Stomach smooth muscle (tissue), 2 donors: ENCODE results near the gene CLDN5.

Experiments
- H3K27ac ChIP-seq: one replicate; pipeline ENCODE4 v1.7.0; 2013; ENCODE audit warnings: mild to moderate bottlenecking, low read length, inconsistent platforms
- H3K27me3 ChIP-seq, 2 donors: one replicate each; pipeline ENCODE4 v1.7.0; 2013; ENCODE audit warnings: low read length in 2 of 2; ENCODE audit not compliant: insufficient read depth in 2 of 2, control insufficient read depth in 1 of 2
- H3K36me3 ChIP-seq, 2 donors: one replicate each; pipeline ENCODE4 v1.7.0; 2013; ENCODE audit warnings: low read length in 2 of 2; ENCODE audit not compliant: control insufficient read depth in 2 of 2, insufficient read depth in 2 of 2
- H3K4me1 ChIP-seq: one replicate; pipeline ENCODE4 v1.7.0; 2013; ENCODE audit warnings: low read length; ENCODE audit not compliant: control insufficient read depth, insufficient read depth
- H3K4me3 ChIP-seq, 2 donors: one replicate each; pipeline ENCODE4 v1.7.0; 2013; ENCODE audit warnings: low read length in 2 of 2
- H3K9ac ChIP-seq, 2 donors: one replicate each; pipeline ENCODE4 v1.7.0; 2013; ENCODE audit warnings: low read length in 2 of 2, mild to moderate bottlenecking in 1 of 2
- H3K9me3 ChIP-seq, 2 donors: one replicate each; pipeline ENCODE4 v1.7.0; 2013; ENCODE audit warnings: low read length in 2 of 2; ENCODE audit not compliant: control insufficient read depth in 2 of 2
- donor health status: healthy.
- donor health status: Pancreatic carcinoma.

Gene CLDN5

DNA sequence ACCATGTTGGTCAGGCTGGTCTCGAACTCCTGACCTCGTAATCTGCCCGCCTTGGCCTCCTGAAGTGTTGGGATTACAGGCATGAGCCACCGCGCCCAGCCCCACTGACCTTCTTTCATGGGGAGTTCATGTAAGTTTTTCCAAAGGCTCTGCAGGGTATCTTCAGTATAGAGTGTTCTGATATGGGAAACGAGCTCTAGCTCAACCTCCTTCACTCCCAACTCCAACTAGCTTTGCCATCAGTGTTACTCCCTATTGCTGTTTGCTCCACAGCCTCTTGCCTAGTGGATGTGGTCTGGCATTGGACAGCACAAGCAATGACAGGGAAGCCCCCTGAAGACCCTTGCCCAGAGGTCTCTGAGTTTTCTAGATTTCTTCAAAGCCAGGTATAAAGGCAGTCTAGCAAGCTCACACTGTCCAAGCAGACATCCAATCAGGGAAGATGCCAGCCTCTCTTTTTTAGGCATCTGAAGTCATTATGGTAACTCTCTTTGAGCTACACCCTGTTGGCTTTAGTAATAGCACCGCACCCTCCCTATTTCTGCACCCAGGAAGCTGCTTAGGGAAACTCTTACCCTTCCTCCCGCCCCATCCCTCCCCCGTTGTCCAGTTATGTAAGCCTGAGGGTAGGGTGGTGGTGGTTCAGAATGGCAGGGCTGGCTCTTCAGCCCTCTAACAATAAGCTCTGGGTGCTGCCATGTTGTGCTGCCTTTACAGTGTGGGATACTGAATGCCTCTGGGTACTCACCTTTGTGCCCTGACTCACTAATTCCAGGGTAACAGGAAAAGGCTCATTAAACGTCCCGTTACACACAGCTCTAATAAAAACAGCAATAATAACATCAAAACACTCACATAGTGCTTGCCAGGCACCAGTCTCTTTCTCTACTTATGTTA, 41.4 kb upstream of the CLDN5 start:
- H3K27me3 ChIP-seq, result peaks cover 2 to 7% of the 10 kb centered on the region in 2 donors
- no peak overlapping the region for H3K9ac ChIP-seq
- no peaks in the 10 kb centered on the region for H3K36me3 ChIP-seq
- H3K9me3 ChIP-seq, result peaks cover 0 to 3% of the 10 kb centered on the region in 2 donors
- peaks cover 3% of the 10 kb centered on the region for H3K4me1 ChIP-seq
- H3K27ac ChIP-seq, result no peak overlapping the region
- H3K4me3 ChIP-seq, result no peak overlapping the region

DNA sequence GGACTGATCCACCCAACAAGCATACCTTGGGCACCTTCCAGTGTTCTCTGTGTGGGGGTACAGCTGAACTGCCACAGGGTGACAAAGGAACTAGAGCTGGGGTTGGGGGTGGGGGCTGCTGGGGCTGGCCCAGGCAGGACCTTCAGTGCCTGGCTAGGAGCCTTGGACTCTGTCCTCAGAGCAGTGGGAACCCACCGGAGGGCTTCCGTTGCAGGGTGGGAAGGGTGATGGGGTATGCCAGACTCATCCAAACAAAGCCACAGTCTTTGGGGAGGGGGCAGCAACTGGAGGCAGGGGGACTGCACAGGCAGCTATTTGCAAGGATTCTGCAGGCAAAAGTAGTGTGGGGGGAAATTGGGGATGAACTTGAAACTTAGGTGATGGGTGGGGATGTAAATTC, 35.7 kb upstream of the CLDN5 start:
- H3K27ac ChIP-seq, result no peak overlapping the region
- no peak overlapping the region for H3K4me3 ChIP-seq
- no peaks in the 10 kb centered on the region for H3K36me3 ChIP-seq
- H3K9me3 ChIP-seq, result peaks cover 0 to 3% of the 10 kb centered on the region in 2 donors
- H3K9ac ChIP-seq, result no peak overlapping the region
- no peaks in the 10 kb centered on the region for H3K4me1 ChIP-seq
- H3K27me3 ChIP-seq, result peaks cover 5 to 8% of the 10 kb centered on the region in 2 donors

DNA sequence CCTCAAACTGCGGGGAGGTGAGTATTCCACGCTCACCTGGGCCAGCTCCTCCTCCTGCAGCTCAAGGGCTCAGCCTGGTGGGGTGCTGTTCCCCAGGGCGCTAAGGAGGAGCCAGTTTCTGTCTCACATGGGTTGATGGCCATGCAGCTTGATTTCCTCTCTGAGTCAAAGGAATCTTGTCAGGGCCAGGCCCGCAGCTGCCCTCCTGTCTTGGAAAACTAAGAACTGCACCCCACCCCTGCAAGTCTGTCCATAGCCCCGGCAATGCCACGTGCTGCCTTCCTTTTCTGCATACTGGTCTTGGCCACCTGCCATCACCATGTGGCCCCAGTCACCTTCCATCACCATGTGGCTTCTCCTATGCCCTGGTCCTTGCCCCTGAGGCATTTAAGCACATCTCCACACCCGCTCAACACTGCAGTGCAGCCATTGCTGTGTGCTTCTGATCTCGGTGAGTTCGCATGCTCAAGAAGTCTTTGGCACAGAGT, 35.2 kb upstream of the CLDN5 start:
- no peak overlapping the region for H3K4me3 ChIP-seq
- no peaks in the 10 kb centered on the region for H3K9me3 ChIP-seq
- H3K4me1 ChIP-seq, result no peaks in the 10 kb centered on the region
- peaks cover 5 to 8% of the 10 kb centered on the region in 2 donors for H3K27me3 ChIP-seq
- H3K27ac ChIP-seq, result no peak overlapping the region
- no peaks in the 10 kb centered on the region for H3K36me3 ChIP-seq
- no peak overlapping the region for H3K9ac ChIP-seq

DNA sequence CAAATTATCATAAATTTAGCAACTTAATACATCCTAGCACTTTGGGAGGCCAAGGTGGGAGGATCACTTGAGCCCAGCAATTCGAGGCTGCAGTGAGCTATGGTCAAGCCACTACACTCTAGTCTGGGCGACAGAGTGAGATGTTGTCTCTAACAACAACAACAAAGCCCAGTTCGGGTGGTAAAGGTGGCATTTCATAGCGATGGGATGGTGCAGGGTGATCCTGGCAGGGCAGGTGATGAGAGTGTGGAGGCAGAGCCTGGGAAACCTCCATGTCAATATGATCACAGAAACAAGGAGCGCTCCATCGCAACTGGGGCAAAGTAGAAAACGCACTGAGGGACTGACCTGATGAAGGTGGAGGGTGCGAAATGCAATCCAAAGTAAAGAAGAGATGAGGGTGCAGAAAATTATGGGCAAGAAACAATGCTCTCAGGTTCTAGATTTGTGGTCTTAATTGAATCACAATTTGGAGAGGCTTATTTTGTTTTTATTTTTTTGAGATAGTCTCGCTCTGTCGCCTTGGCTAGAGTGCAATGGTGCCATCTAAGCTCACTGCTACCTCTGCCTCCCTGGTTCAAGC, 32.8 kb upstream of the CLDN5 start:
- H3K4me1 ChIP-seq, result no peaks in the 10 kb centered on the region
- peaks cover 5 to 8% of the 10 kb centered on the region in 2 donors for H3K27me3 ChIP-seq
- no peak overlapping the region for H3K9ac ChIP-seq
- no peak overlapping the region for H3K27ac ChIP-seq
- no peak overlapping the region for H3K4me3 ChIP-seq
- H3K36me3 ChIP-seq, result no peaks in the 10 kb centered on the region
- peaks cover 0 to 2% of the 10 kb centered on the region in 2 donors for H3K9me3 ChIP-seq

DNA sequence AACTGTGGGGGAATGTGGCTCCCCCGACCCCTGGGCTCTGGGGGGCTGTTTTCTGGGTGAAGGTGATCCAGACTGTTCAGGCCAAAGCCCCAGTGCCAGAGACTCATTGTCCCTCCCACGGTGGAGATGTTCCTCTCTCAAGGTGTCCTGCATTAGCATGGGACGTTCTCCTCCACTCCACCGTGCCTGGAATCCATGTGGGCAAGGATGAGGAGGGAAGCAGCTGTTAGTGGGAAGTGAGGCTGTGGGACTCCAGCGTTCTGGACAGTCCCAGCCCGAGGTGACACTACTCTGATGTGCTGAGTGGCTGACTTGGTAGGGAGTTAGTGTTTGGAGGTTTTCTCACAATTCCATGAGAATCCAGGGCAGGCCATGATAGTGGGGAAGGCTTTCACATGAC, 31.4 kb upstream of the CLDN5 start:
- Histone ChIP-seq H3K27ac (no peak overlapping the region), H3K27me3 (peaks cover 5 to 8% of the 10 kb centered on the region in 2 donors), H3K36me3 (no peaks in the 10 kb centered on the region), H3K4me1 (no peaks in the 10 kb centered on the region), H3K9ac (no peak overlapping the region), H3K4me3 (no peak overlapping the region), H3K9me3 (peaks cover 0 to 2% of the 10 kb centered on the region in 2 donors)

DNA sequence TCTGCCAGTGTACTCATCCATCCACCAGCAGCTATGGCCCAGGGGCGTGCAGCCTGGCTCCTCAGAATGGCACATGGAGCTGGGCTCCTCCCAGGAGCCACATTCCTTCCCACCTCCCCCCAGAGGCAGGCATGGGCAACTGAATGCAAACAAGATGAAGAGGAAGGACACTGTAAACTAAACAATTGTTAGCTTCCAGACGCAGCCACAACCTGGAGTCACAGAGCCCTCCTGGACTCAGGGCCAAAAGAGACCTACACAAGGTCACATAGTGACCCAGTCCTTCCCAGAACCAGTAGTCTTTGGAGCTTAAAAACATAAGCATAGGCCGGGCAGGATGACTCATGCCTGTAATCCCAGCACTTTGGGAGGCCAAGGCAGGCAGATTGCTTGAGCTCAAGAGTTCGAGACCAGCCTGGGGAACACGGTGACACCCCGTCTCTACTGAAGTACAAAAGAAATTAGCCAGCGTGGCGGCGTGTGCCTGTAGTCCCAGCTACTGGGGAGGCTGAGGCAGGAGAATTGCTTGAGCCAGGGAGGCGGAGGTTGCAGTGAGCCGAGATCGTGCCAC, 30.7 kb upstream of the CLDN5 start:
- Histone ChIP-seq H3K36me3 (no peaks in the 10 kb centered on the region), H3K4me3 (no peak overlapping the region), H3K27me3 (peaks cover 5 to 8% of the 10 kb centered on the region in 2 donors), H3K27ac (no peak overlapping the region), H3K9ac (no peak overlapping the region), H3K9me3 (peaks cover 0 to 2% of the 10 kb centered on the region in 2 donors), H3K4me1 (no peaks in the 10 kb centered on the region)

DNA sequence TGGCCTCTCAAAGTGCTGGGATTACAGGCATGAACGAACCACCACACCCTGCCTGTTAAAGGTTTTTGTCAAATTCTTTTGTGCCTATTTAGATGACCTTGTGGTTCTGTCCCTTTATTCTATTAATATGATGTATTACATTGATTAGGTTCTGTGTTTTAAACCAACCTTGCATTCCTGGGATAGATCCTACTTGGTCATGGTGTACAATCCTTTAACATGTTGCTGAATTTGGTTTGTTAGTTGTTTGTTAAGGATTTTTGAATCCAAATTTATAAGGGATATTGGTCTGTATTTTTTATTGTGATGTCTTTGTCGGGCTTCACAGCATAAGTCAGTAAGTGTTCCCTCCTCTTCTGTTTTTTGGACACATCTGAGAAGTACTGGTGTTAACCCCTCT, 29.0 kb upstream of the CLDN5 start:
- peaks cover 0 to 2% of the 10 kb centered on the region in 2 donors for H3K9me3 ChIP-seq
- H3K9ac ChIP-seq, result no peak overlapping the region
- no peak overlapping the region for H3K4me3 ChIP-seq
- peaks cover 5 to 8% of the 10 kb centered on the region in 2 donors for H3K27me3 ChIP-seq
- no peak overlapping the region for H3K27ac ChIP-seq
- no peaks in the 10 kb centered on the region for H3K36me3 ChIP-seq
- no peaks in the 10 kb centered on the region for H3K4me1 ChIP-seq

DNA sequence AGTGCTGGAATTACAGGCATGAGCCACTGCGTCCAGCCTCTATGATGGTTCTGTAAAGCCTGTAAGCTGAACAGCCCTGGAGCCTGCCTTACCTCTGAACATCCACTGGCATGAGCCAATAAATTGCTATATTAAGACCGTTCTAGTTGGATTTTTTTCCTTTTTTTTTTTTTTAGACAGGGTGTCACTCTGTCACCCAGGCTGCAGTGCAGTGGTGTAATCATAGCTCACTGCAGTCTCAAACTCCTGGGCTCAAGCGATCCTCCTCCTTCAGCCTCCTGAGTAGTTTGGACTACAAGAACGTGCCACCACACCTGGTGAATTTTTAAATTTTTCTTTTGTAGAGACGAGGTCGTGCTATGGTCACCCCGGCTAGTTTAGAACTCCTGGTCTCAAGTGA, 26.2 kb upstream of the CLDN5 start:
- Histone ChIP-seq H3K4me3 (no peak overlapping the region), H3K27ac (no peak overlapping the region), H3K27me3 (no peaks in the 10 kb centered on the region), H3K9me3 (peaks cover 0 to 2% of the 10 kb centered on the region in 2 donors), H3K36me3 (no peaks in the 10 kb centered on the region), H3K4me1 (no peaks in the 10 kb centered on the region), H3K9ac (no peak overlapping the region)

DNA sequence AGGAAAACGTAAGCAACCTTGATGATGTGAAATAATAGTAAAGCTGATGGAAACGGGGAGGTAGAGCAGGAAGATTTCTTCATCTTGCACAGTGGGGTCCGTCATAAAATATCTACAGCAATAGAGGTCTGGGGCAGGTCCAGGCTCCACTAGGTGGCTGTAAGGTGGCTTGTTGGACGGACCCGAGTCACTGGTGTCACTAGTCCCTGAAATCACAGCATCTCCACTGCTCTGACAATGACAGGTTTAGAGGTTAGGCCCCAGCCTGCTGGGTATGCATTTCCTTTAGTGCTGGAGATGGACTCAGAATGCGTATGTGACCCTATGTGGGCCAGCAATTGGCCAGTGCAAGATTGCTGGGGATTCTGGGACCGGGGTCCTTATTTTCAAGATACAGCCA, 25.2 kb upstream of the CLDN5 start:
- no peak overlapping the region for H3K27ac ChIP-seq
- H3K4me3 ChIP-seq, result no peak overlapping the region
- H3K4me1 ChIP-seq, result no peaks in the 10 kb centered on the region
- peaks cover 0 to 2% of the 10 kb centered on the region in 2 donors for H3K9me3 ChIP-seq
- no peaks in the 10 kb centered on the region for H3K36me3 ChIP-seq
- H3K27me3 ChIP-seq, result peaks cover 2 to 3% of the 10 kb centered on the region in 2 donors
- H3K9ac ChIP-seq, result no peak overlapping the region

DNA sequence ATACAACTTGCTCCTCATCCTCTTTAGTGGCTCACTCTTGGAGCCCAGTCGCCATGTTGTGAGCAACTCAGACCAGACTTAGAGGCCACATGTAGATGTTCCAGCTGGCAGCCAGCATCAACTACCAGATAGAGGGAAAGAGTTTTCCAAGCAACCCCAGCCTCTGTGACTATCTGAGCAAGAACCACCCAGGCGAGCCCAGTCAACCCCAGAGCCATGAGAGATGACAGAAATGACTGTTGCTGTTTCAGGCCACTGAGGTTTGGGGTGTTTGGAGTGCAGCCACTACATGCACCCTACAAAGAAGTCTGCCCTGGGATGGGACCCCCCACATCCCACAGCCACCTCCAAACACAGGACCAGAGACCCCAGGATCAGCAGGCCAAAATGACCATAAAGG, 24.8 kb upstream of the CLDN5 start:
- Histone ChIP-seq H3K27me3 (peaks cover 4 to 6% of the 10 kb centered on the region in 2 donors), H3K4me3 (no peak overlapping the region), H3K9me3 (peaks cover 0 to 2% of the 10 kb centered on the region in 2 donors)

More for the DNA sequence above, 24.8 kb upstream of the CLDN5 start:
- Histone ChIP-seq H3K36me3 (no peaks in the 10 kb centered on the region), H3K9ac (no peak overlapping the region), H3K27ac (no peak overlapping the region), H3K4me1 (no peaks in the 10 kb centered on the region)
